ENCODE data around the gene MAP2. TPM values are rescaled to one million over a fixed set of nuclear protein-coding genes. Genes with fewer than 3 reads are reported as not detected.

Gene MAP2
- total and polyA plus RNA-seq, 10 of the 15 experiments (the other 5 are each of a cell fraction or from before 2014, with no cell fraction given) = 0.01 TPM; not detected in 9

GRCh38 chr2:209663656-209664055 lies 239.8 kb downstream of the MAP2 start:
- Histone ChIP-seq H3K27me3 (replicated peaks in 1 of 2; ENCODE audit: control insufficient read depth in 2 of 2, insufficient read depth in 2 of 2, low read length in 1 of 2) (no peaks in the 10 kb centered on the region), H3K9me3 (replicated peaks; ENCODE audit: control insufficient read depth, insufficient read depth, low read length) (no peaks in the 10 kb centered on the region), H3K4me2 (ENCODE audit: control insufficient read depth, insufficient read depth) (no peak overlapping the region), H3K9ac (ENCODE audit: control insufficient read depth, insufficient read depth, low read length) (no peak overlapping the region), H3K4me1 (ENCODE audit: control insufficient read depth, insufficient read depth, low read length) (no peaks in the 10 kb centered on the region), H2AFZ (ENCODE audit: control insufficient read depth, low read depth, low read length) (no peak overlapping the region), H3K27ac (ENCODE audit: control insufficient read depth, insufficient read depth) (no peak overlapping the region), H3K79me2 (ENCODE audit: control insufficient read depth, insufficient read depth, low read length) (no peaks in the 10 kb centered on the region), H3K36me3 (ENCODE audit: control insufficient read depth in 2 of 2, insufficient read depth in 2 of 2, low read length in 1 of 2) (no peaks in the 10 kb centered on the region), H3K4me3 (no peak overlapping the region), H4K20me1 (ENCODE audit: control insufficient read depth, insufficient read depth) (no peaks in the 10 kb centered on the region)
- in situ Hi-C loops (cut with MboI) (no loop called here), intact Hi-C loops (cut with micrococcal nuclease; ENCODE audit: unreplicated experiment) (no loop called here)
- RAD21 ChIA-PET (ENCODE audit: unreplicated experiment) = no interaction called here
- WGBS (ENCODE audit: insufficient coverage, insufficient replicate concordance, low lambda C conversion rate, missing lambda C conversion rate) = 59% methylated on average over 4 of the region's 4 CpGs
- BruUV-seq (replicated peaks) = no TSS peak
- DNase-seq (ENCODE audit: low read depth, low spot score) (no peak), FAIRE-seq (no peak), ATAC-seq (no peak)
- SMC1A ChIA-PET (ENCODE audit: uncharacterized antibody, unreplicated experiment) = no interaction called here
- CTCF ChIA-PET = no interaction called here
- POLR2A ChIA-PET = no interaction called here
- TF ChIP-seq PRDM15 (CRISPR knock-in tag; IDR thresholded peaks at IDR 0.05) (no peak), BHLHE40 (IDR thresholded peaks at IDR 0.05; ENCODE audit: borderline replicate concordance in 1 of 2, low read depth in 2 of 2, low read length in 1 of 2) (no peak), ZSCAN29 (IDR thresholded peaks at IDR 0.05) (no peak), SMARCA5 (IDR thresholded peaks at IDR 0.05) (no peak), IRF4 (IDR thresholded peaks at IDR 0.05; ENCODE audit: low read depth, low read length) (no peak), BRCA1 (IDR thresholded peaks at IDR 0.05; ENCODE audit: low read depth, low read length) (no peak), NFIC (IDR thresholded peaks at IDR 0.05; ENCODE audit: low read depth, low read length) (no peak), IKZF2 (IDR thresholded peaks at IDR 0.05) (no peak), GABPA (IDR thresholded peaks at IDR 0.05; ENCODE audit: low read depth) (no peak), RB1 (IDR thresholded peaks at IDR 0.05; ENCODE audit: borderline replicate concordance) (no peak), CTCF (IDR thresholded peaks at IDR 0.05 in 2 of 3, conservative IDR thresholded peaks at IDR 0.05 in 1 of 3; ENCODE audit: control insufficient read depth in 2 of 3, extremely low read depth in 1 of 3, insufficient read depth in 1 of 3, low read depth in 3 of 3, low read length in 3 of 3) (no peak), CUX1 (IDR thresholded peaks at IDR 0.05; ENCODE audit: insufficient replicate concordance, low read depth, low read length) (no peak), POLR2AphosphoS5 (IDR thresholded peaks at IDR 0.05; ENCODE audit: low read length) (no peak), KDM1A (IDR thresholded peaks at IDR 0.05; ENCODE audit: borderline replicate concordance) (no peak)

Data from GM12878 (cell line).